ENCODE results near the gene GPR132. TPM values are rescaled to one million over a fixed set of nuclear protein-coding genes. Genes with fewer than 3 reads are reported as not detected.
A peak's percentile ranks its signal among the peaks of the same experiment; 100 is the strongest.
"Not testable (repeated sequence)": the region's sequence is repeated elsewhere in the genome, so short reads cannot be mapped to it uniquely, and the experiment has no call there.

The GPR132 gene
- total RNA-seq, 2 experiments from 2014 or later: 44.2 to 46.6 TPM

DNA sequence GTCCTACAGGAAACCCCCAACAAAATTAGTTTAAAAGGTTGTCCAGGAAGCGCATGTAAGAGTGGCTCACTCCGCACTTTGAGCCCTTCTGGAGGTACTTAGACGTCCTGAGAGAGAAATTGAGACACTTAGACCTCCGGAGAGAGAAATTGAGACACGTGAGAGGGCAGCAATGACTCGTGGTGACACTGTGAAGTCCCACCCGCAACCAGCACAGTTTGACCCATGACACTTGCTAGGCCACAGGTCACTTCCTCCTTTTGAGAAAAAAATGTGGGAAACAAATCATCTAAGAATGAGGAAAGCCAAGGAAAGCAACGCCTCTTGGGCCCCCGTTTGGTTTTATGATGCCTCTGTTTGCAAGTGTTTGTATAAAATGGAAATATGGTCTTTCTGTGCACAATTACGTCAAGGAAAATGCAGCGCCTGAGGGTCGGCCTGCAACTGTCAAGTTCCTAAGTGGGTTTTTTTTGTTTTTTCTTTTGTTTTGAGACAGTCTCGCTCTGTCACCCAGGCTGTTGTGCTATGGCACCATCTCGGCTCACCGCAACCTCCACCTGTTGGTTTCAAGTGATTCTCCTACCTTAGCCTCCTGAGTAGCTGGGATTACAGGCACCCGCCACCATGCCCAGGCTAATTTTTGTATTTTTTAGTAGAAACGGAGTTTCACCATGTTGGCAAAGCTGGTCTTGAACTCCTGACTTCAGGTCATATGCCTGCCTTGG, 30.8 kb downstream of the GPR132 start:
- Mint-ChIP-seq H3K4me1 (peaks cover 3% of the 10 kb centered on the region), H3K9me3 (no peaks in the 10 kb centered on the region), H3K27me3 (no peaks in the 10 kb centered on the region), H3K4me3 (no peak overlapping the region), H3K27ac (no peak overlapping the region), H3K36me3 (ENCODE audit: low read depth) (no peaks in the 10 kb centered on the region)
- ChIA-PET CTCF (interaction anchor here (1.7 to 2.2 kb wide), 2 partner anchors 11 kb away, joined by 6 to 7 read pairs; no protein-coding TSS in a partner anchor), POLR2A (no interaction called here)
- no peak for DNase-seq

DNA sequence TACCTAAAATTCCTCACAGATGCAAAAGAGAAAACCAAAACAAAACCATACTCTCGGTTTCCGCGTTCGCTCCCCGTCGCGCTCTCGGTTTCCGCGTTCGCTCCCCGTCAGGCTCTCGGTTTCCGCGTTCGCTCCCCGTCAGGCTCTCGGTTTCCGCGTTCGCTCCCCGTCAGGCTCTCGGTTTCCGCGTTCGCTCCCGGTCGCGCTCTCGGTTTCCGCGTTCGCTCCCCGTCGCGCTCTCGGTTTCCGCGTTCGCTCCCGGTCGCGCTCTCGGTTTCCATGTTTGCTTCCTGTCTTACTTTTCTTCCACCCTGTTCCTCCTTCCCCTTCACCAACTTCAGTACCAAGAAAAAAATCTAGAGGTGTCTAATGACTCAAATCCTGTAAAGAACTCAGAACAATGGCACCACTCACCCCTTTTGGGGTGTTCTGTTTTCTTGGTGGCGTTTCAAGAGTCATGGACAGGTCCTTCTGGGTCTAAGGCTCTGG, 31.8 kb downstream of the GPR132 start:
- Mint-ChIP-seq H3K4me3 (peak overlapping the region; percentile 59), H3K27ac (peak overlapping the region; percentile 70)
- DNase-seq; H3K9me3 Mint-ChIP-seq; H3K36me3 Mint-ChIP-seq (ENCODE audit: low read depth); H3K4me1 Mint-ChIP-seq; H3K27me3 Mint-ChIP-seq; POLR2A ChIA-PET: not testable (repeated sequence)
- CTCF ChIA-PET: interaction anchor here (1.7 kb wide), 1 partner anchor 12 kb away, joined by 7 read pairs; no protein-coding TSS in a partner anchor

DNA sequence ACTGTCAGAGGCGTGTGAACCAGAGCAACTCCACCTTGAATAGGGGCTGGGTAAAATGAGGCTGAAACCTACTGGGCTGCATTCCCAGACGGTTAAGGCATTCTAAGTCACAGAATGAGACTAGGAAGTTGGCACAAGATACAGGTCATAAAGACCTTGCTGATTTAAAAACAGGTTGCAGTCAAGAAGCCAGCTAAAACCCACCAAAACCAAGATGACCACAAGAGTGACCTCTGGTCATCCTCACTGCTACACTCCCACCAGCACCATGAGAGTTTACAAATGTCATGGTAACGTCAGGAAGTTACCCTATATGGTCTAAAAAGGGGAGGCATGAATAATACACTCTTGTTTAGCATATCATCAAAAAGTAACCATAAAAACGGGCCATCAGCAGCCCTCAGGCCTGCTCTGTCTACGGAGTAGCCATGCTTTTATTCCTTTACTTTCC, 32.8 kb downstream of the GPR132 start:
- H3K4me3 Mint-ChIP-seq; H3K27me3 Mint-ChIP-seq; H3K27ac Mint-ChIP-seq; POLR2A ChIA-PET; H3K4me1 Mint-ChIP-seq; H3K36me3 Mint-ChIP-seq (ENCODE audit: low read depth); H3K9me3 Mint-ChIP-seq; DNase-seq: not testable (repeated sequence)
- CTCF ChIA-PET: interaction anchor here (0.6 to 1.7 kb wide), 2 partner anchors 13 to 1643 kb away, joined by 3 to 7 read pairs; no protein-coding TSS in a partner anchor

DNA sequence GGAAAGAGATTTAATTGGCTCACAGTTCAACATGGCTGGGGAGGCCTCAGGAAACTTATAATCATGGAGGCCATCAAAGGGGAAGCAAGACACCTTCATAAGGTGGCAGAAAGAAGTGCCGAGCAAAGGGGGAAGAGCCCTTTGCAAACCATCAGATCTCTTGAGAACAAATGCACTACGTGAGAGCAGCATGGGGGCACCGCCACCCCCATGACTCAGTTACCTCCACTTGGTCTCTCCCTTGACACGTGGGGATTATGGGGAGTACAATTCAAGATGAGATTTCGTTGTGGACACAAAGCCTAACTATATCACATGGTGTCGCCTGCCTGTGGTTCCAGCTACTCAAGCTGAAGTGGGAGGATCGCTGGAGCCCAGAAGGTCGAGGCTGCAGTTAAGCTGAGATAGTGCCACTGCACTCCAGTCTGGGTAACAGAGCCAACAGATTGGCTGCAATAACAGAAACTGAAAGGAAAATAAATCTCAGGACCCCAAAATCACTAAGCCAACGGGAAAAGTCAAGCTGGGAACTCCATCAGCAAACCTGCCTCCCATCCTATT, 34.3 kb downstream of the GPR132 start:
- H3K4me1 Mint-ChIP-seq: peaks cover 16% of the 10 kb centered on the region
- DNase-seq: no peak
- peaks cover 2% of the 10 kb centered on the region for H3K36me3 Mint-ChIP-seq (ENCODE audit: low read depth)
- no peak overlapping the region for H3K4me3 Mint-ChIP-seq
- ChIA-PET POLR2A (no interaction called here), CTCF (interaction anchor here (0.9 to 1.2 kb wide), 3 partner anchors 11 to 15 kb away, joined by 3 to 4 read pairs (median 4); no protein-coding TSS in a partner anchor)
- H3K27ac Mint-ChIP-seq: no peak overlapping the region
- H3K27me3 Mint-ChIP-seq: no peaks in the 10 kb centered on the region
- H3K9me3 Mint-ChIP-seq: no peaks in the 10 kb centered on the region

DNA sequence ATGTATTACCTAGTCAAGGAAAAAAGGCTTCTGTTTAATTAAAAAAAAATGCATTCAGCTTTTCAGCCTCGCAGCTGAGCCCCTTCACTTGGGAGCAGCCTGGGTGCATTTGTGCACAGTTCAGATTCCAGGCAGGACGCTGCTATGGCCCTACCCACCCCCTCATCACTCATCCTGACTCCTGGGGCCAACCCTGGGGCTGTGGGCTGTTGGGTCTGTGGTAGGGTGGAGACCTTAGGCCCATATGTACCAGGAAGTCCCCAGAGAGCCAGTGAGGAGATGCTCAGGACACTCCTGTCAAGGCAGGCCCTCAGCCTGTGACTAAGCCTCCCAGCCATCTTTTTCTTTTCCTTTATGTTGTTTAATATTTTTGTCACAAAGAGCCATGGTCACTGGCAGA, 35.0 kb downstream of the GPR132 start:
- POLR2A ChIA-PET: no interaction called here
- H3K27me3 Mint-ChIP-seq: no peaks in the 10 kb centered on the region
- DNase-seq: no peak
- CTCF ChIA-PET: interaction anchor here (1.1 to 1.2 kb wide), 2 partner anchors 12 to 14 kb away, joined by 3 to 4 read pairs; no protein-coding TSS in a partner anchor
- H3K4me1 Mint-ChIP-seq: peaks cover 22% of the 10 kb centered on the region
- no peak overlapping the region for H3K27ac Mint-ChIP-seq
- H3K4me3 Mint-ChIP-seq: no peak overlapping the region
- H3K36me3 Mint-ChIP-seq (ENCODE audit: low read depth): peaks cover 2% of the 10 kb centered on the region
- no peaks in the 10 kb centered on the region for H3K9me3 Mint-ChIP-seq

DNA sequence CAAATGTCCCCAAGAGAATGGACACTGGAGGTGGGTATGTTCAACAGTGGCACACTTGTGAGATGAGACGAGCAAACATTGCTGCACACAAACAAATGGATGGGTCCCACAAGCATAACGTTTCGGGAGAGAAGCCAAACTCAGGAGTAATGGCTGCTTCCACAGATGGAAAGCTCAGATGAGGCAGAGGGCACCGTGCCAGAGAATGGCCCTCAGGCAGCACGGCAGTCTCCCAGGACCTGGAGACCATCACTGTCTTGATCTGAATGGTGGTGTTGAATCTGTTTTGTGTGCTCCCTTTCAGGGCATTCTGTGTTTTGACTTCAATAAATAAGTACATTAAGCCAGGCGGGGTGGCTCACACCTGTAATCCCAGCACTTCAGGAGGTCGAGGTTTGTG, 35.8 kb downstream of the GPR132 start:
- CTCF ChIA-PET: interaction anchor here (1.1 kb wide), 2 partner anchors 40 to 93 kb away, joined by 3 read pairs; no protein-coding TSS in a partner anchor
- Mint-ChIP-seq H3K4me1 (peaks cover 27% of the 10 kb centered on the region), H3K27ac (no peak overlapping the region), H3K9me3 (no peaks in the 10 kb centered on the region), H3K36me3 (ENCODE audit: low read depth) (peaks cover 2% of the 10 kb centered on the region), H3K4me3 (no peak overlapping the region), H3K27me3 (no peaks in the 10 kb centered on the region)
- DNase-seq: no peak
- POLR2A ChIA-PET: no interaction called here

DNA sequence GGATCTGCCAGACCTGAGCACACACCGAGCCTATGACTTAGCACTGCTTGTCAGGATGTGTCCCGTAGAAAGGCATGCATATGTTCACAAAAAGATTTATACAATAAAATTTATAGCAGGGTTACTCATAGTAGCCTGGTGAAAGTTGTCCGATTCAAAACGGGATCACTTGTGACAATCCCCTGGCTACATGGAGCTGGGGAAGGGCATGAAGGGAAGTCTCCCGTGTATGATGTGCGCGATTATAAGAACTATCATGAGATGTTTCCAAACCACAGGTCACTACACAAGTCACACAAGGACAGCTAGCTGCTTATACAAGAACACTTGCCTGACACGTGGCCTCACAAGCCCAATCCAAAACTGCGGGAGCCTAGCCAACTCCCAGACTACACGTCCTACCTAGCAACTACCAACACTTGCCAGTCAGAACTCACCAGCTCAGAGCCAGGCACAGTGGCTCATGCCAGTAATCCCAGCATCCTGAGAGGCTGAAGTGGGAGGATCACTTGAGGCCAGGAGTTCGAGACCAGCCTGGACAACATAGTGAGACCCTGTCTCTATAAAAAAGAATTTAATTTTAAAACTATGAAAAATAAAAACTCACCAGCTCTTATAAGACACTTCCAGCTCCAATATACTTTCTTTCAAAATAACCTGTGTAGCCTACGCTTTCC, 36.8 kb downstream of the GPR132 start:
- H3K4me3 Mint-ChIP-seq: no peak overlapping the region
- DNase-seq: no peak
- ChIA-PET CTCF (interaction anchor here (1.1 to 1.4 kb wide), 4 partner anchors 10 to 92 kb away, joined by 3 read pairs; no protein-coding TSS in a partner anchor), POLR2A (no interaction called here)
- H3K9me3 Mint-ChIP-seq: no peaks in the 10 kb centered on the region
- no peak overlapping the region for H3K27ac Mint-ChIP-seq
- H3K4me1 Mint-ChIP-seq: peaks cover 31% of the 10 kb centered on the region
- no peaks in the 10 kb centered on the region for H3K27me3 Mint-ChIP-seq
- peaks cover 2% of the 10 kb centered on the region for H3K36me3 Mint-ChIP-seq (ENCODE audit: low read depth)

DNA sequence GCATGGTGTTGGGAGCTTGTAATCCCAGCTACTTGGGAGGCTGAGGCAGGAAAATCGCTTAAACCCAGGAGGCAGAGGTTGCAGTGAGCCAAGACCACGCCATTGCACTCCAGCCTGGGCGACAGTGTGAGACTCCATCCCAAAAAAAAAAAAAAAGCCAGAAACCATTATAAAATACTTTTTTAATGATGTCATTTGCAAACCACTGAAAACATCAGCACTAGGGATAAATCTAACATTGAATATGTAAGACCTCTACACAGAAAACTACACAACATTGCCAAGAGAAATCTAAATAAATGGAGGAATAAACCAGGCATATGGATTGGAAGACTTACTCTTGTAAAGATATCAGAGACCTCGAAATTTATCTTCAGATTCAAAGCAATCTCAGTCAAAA, 37.5 kb downstream of the GPR132 start:
- H3K27ac Mint-ChIP-seq; POLR2A ChIA-PET; H3K9me3 Mint-ChIP-seq; H3K4me3 Mint-ChIP-seq; H3K36me3 Mint-ChIP-seq (ENCODE audit: low read depth); H3K27me3 Mint-ChIP-seq; DNase-seq: not testable (repeated sequence)
- CTCF ChIA-PET: interaction anchor here (0.9 to 3.4 kb wide), 3 partner anchors 9 to 25 kb away, joined by 3 to 21 read pairs (median 3); no protein-coding TSS in a partner anchor
- peaks cover 35% of the 10 kb centered on the region for H3K4me1 Mint-ChIP-seq

DNA sequence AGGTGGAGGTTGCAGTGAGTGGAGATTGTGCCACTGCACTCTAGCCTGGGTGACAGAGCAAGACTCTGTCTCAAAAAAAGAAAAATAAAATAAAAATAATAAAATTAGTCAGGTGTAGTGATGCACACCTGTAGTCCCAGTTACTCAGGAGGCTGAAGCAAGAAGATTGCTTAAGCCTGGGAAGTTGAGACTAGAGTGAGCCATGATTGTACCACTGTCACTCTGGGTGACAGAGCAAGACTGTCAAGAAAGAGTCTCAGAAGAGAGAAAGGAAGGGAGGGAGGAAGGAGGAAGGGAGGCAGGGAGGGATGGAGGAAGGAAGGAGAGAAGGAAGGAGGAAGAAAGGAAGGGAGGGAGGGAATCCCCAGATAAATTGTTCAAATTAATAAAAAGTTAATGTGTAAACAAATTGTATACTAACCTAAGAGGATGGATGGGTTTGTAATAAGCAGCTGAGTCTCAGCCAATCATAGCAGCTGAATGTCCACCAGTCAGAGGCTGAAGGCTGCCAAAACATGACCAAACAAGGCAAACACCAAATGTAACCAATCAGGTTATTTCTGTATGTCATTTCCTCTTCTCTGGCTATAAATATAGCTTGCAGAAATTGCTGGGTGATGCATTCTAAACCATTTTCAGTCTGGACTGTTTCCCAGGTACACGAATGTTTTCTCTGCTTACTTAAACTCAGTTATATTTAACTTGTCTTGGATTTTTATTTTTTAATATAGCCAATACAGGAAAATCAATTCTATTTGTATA, 38.2 kb downstream of the GPR132 start:
- no peak for DNase-seq
- Mint-ChIP-seq H3K4me3 (no peak overlapping the region), H3K36me3 (ENCODE audit: low read depth) (peaks cover 2% of the 10 kb centered on the region), H3K9me3 (no peaks in the 10 kb centered on the region), H3K27ac (no peak overlapping the region), H3K4me1 (peaks cover 40% of the 10 kb centered on the region), H3K27me3 (no peaks in the 10 kb centered on the region)
- ChIA-PET POLR2A (no interaction called here), CTCF (interaction anchor here (0.9 to 3.4 kb wide), 5 partner anchors 8 to 31 kb away, joined by 3 to 21 read pairs (median 4); no protein-coding TSS in a partner anchor)

DNA sequence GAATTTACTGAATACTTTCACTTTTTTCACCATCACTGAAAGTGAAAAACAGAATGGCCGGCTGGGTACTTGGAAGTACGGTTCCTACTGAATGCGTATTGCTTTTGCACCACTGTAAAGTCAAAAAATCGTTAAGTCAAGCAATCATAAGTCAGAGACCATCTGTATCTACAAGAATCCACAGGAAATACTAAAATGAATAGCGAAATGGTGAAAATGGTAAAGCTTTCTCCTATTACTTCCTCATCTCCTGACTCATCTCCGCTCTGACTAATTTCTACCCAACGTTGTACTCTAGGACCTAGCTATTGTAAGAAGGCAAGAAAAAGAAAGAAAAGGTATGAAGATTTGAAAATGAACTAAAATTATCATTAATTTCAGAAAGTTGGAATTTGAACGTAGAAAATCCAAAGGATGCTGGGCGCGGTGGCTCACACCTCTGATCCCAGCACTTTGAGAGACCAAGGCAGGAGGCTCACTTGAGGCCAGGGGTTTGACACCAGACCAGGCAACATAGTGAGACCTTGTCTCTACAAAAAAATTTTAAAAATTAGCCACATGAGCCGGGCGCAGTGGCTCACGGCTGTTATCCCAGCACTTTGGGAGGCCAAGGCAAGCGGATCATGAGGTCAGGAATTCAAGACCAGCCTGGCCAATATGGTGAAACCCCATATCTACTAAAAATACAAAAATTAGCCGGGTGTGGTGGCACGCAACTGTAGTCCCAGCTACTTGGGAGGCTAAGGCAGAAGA, 39.0 kb downstream of the GPR132 start:
- DNase-seq: no peak
- no peak overlapping the region for H3K4me3 Mint-ChIP-seq
- peaks cover 2% of the 10 kb centered on the region for H3K36me3 Mint-ChIP-seq (ENCODE audit: low read depth)
- no peaks in the 10 kb centered on the region for H3K9me3 Mint-ChIP-seq
- POLR2A ChIA-PET: no interaction called here
- H3K27ac Mint-ChIP-seq: peak overlapping the region; percentile 77
- CTCF ChIA-PET: interaction anchor here (1.1 to 3.4 kb wide), 5 partner anchors 10 to 42 kb away, joined by 4 to 21 read pairs (median 4); no protein-coding TSS in a partner anchor
- peaks cover 47% of the 10 kb centered on the region for H3K4me1 Mint-ChIP-seq
- H3K27me3 Mint-ChIP-seq: no peaks in the 10 kb centered on the region

DNA sequence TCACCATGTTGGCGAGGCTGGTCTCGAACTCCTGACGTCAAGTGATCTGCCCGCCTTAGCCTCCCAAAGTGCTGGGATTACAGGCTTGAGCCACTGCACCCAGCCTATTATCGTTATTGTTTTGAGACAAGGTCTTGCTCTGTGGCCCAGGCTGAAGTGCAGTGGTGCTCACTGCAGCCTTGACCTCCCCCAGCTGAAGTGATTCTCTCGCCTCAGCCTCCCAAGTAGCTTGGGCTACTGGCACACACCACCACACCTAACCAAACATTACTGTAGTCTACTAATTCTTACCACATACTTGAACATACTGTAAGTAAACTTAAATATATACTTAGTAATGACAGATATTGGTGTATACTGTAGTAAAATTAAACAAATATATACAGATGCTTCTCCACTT, 39.8 kb downstream of the GPR132 start:
- Mint-ChIP-seq H3K4me1 (peaks cover 47% of the 10 kb centered on the region), H3K27me3 (no peaks in the 10 kb centered on the region), H3K4me3 (no peak overlapping the region), H3K36me3 (ENCODE audit: low read depth) (peaks cover 2% of the 10 kb centered on the region), H3K27ac (peak overlapping the region; percentile 80), H3K9me3 (no peaks in the 10 kb centered on the region)
- ChIA-PET POLR2A (interaction anchor here (0.5 kb wide), 1 partner anchor 1626 kb away, joined by 8 read pairs; no protein-coding TSS in a partner anchor), CTCF (interaction anchor here (0.9 to 3.4 kb wide), 7 partner anchors 9 to 42 kb away, joined by 3 to 21 read pairs (median 4); partner anchors contain the start of gene GPR132)
- no peak for DNase-seq
